Measurements from ENCODE around the gene TFAP2D.

TFAP2D gene

GRCh38 chr6:50819904-50820868, 106.9 kb downstream of the TFAP2D start:
- no peak for DNase-seq

GRCh38 chr6:50820869-50821264, 107.5 kb downstream of the TFAP2D start:
- DNase-seq: no peak

- DNase-seq: no peak
Observed at GRCh38 chr6:50821441-50822077, 108.2 kb downstream of the TFAP2D start.

- DNase-seq: no peak
Observed at GRCh38 chr6:50822078-50822476, 108.8 kb downstream of the TFAP2D start.
